SK-N-SH (cell line): ENCODE data around the gene OPCML. TPM values are rescaled to one million over a fixed set of nuclear protein-coding genes. Genes with fewer than 3 reads are reported as not detected.

Experiments
- CTCF ChIA-PET: fragments of 300-600, 350-600 bp; formaldehyde crosslinking; extraction: SDS; loops from one replicate; lab custom pipeline; 2021; lab: Yijun Ruan, JAX
- POLR2A ChIA-PET: fragments of 350-600 bp; sonication (Branson Sonifier 250); formaldehyde crosslinking; extraction: SDS; loops from one replicate; lab custom pipeline; 2020; ENCODE audit warnings: antibody characterized with exemption, inconsistent platforms; lab: Yijun Ruan, JAX
- DNase-seq: peaks from one replicate; pipeline ENCODE4 v3.0.0; 2012
- H2AFZ ChIP-seq: fragments of 200-600 bp; sonication (generic); 2 replicates; pipeline ENCODE4 v1.8.1; 2016; ENCODE audit warnings: antibody characterized with exemption, mild to moderate bottlenecking, low read depth
- H3F3A ChIP-seq: fragments of 200-600 bp; sonication (generic); replicated peaks from 2 replicates; pipeline ENCODE3; 2016; ENCODE audit warnings: antibody characterized with exemption, mild to moderate bottlenecking; ENCODE audit not compliant: insufficient read depth
- H3K27ac ChIP-seq, 2 experiments: fragments of 200-500 bp in 1 of 2; fragments of 200-600 bp in 1 of 2; sonication (Bioruptor generic) in 1 of 2; sonication (generic), shearing (Covaris generic) in 1 of 2; 2 replicates each; pipeline versions ENCODE4 v1.5.1 to v1.6.1; 2014 to 2016; ENCODE audit warnings: low read depth in 2 of 2, inconsistent platforms in 1 of 2, low read length in 1 of 2, mild to moderate bottlenecking in 1 of 2, mixed read lengths in 1 of 2
- H3K27me3 ChIP-seq: fragments of 200-600 bp; sonication (generic), shearing (Covaris generic); 2 replicates; pipeline ENCODE4 v1.6.1; 2016; ENCODE audit warnings: mixed run types; ENCODE audit not compliant: insufficient read depth
- H3K36me3 ChIP-seq, 2 experiments: fragments of 200-500 bp in 1 of 2; fragments of 200-600 bp in 1 of 2; sonication (Bioruptor generic) in 1 of 2; sonication (generic) in 1 of 2; replicated peaks in 1 of 2; 2 replicates each; pipeline versions ENCODE3 to v1.5.1; 2014 to 2016; ENCODE audit warnings: low read length in 1 of 2, mild to moderate bottlenecking in 1 of 2; ENCODE audit not compliant: insufficient read depth in 2 of 2, control insufficient read depth in 1 of 2
- H3K4me1 ChIP-seq, 2 experiments: fragments of 200-500 bp in 1 of 2; fragments of 200-600 bp in 1 of 2; sonication (Bioruptor generic) in 1 of 2; sonication (generic), shearing (Covaris generic) in 1 of 2; 2 replicates each; pipeline versions ENCODE4 v1.5.1 to v1.6.1; 2014 to 2016; ENCODE audit warnings: low read depth in 1 of 2, low read length in 1 of 2, mixed run types in 1 of 2; ENCODE audit not compliant: insufficient read depth in 2 of 2, control insufficient read depth in 1 of 2
- H3K4me2 ChIP-seq: fragments of 200-600 bp; sonication (generic), shearing (Covaris generic); 2 replicates; pipeline ENCODE4 v1.6.1; 2017; ENCODE audit warnings: mixed run types
- H3K4me3 ChIP-seq, 2 experiments: fragments of 200-500 bp in 1 of 2; fragments of 200-600 bp in 1 of 2; sonication (Bioruptor generic) in 1 of 2; sonication (generic), shearing (Covaris generic) in 1 of 2; 2 replicates each; pipeline versions ENCODE4 v1.5.1 to v1.8.1; 2014 to 2016; ENCODE audit warnings: low read depth in 2 of 2, inconsistent platforms in 1 of 2, low read length in 1 of 2, mild to moderate bottlenecking in 1 of 2, mixed read lengths in 1 of 2, moderate library complexity in 1 of 2
- H3K79me2 ChIP-seq: fragments of 200-600 bp; sonication (generic); 2 replicates; pipeline ENCODE4 v1.8.1; 2017; ENCODE audit warnings: mild to moderate bottlenecking; ENCODE audit not compliant: insufficient read depth
- H3K9ac ChIP-seq: fragments of 200-600 bp; sonication (generic); 2 replicates; pipeline ENCODE4 v1.6.1; 2017; ENCODE audit warnings: mixed run types
- H3K9me2 ChIP-seq: fragments of 200-600 bp; sonication (generic); 2 replicates; pipeline ENCODE4 v1.6.1; 2017; ENCODE audit warnings: mixed run types
- H3K9me3 ChIP-seq: fragments of 200-600 bp; sonication (generic); 2 replicates; pipeline ENCODE4 v1.6.1; 2017; ENCODE audit warnings: mixed run types, mild to moderate bottlenecking, moderate library complexity
- H4K20me1 ChIP-seq: fragments of 200-600 bp; sonication (generic); 2 replicates; pipeline ENCODE4 v1.6.1; 2017; ENCODE audit warnings: mild to moderate bottlenecking, mixed run types; ENCODE audit not compliant: insufficient read depth
- CHD2 ChIP-seq: fragments of 150-350 bp; IDR thresholded peaks from 2 replicates; pipeline ENCODE4 v1.6.1; 2018; ENCODE audit warnings: low read length; ENCODE audit not compliant: partially characterized antibody
- ELF1 ChIP-seq: IDR thresholded peaks from 2 replicates; pipeline ENCODE4 v1.4.0; 2012
- FOSL2 ChIP-seq: IDR thresholded peaks from 2 replicates; pipeline ENCODE4 v1.4.0; 2012; ENCODE audit warnings: low read depth, mild to moderate bottlenecking, moderate library complexity, borderline replicate concordance
- IRF3 ChIP-seq: fragments of 150-350 bp; IDR thresholded peaks from 2 replicates; pipeline ENCODE4 v1.6.1; 2016; ENCODE audit warnings: mild to moderate bottlenecking, low read depth, low read length
- JUND ChIP-seq: IDR thresholded peaks from 2 replicates; pipeline ENCODE4 v1.4.0; 2012
- MEF2A ChIP-seq: IDR thresholded peaks from 2 replicates; pipeline ENCODE4 v1.4.0; 2012; ENCODE audit warnings: low read depth, borderline replicate concordance
- NFIC ChIP-seq: IDR thresholded peaks from 2 replicates; pipeline ENCODE4 v1.4.0; 2012; ENCODE audit warnings: borderline replicate concordance
- NRF1 ChIP-seq: IDR thresholded peaks from 2 replicates; pipeline ENCODE4 v1.6.1; 2012; ENCODE audit warnings: low read depth, mild to moderate bottlenecking, low read length
- PBX3 ChIP-seq: IDR thresholded peaks from 2 replicates; pipeline ENCODE4; 2012
- POLR2AphosphoS5 ChIP-seq: IDR thresholded peaks from 2 replicates; pipeline ENCODE4 v1.6.1; 2012; ENCODE audit warnings: low read depth, low read length
- RAD21 ChIP-seq: IDR thresholded peaks from 2 replicates; pipeline ENCODE4 v1.6.1; 2012; ENCODE audit warnings: mild to moderate bottlenecking, low read length
- RCOR1 ChIP-seq: fragments of 150-350 bp; IDR thresholded peaks from 2 replicates; pipeline ENCODE4 v1.6.1; 2017; ENCODE audit warnings: antibody characterized with exemption, low read length
- RFX5 ChIP-seq: IDR thresholded peaks from 2 replicates; pipeline ENCODE4 v1.6.1; 2012; ENCODE audit warnings: mild to moderate bottlenecking, improper control_type of control experiment, low read length
- RXRA ChIP-seq: IDR thresholded peaks from 2 replicates; pipeline ENCODE4 v1.4.0; 2012; ENCODE audit warnings: low read depth, mild to moderate bottlenecking, borderline replicate concordance
- SIN3A ChIP-seq: IDR thresholded peaks from 2 replicates; pipeline ENCODE4 v1.6.1; 2012; ENCODE audit warnings: low read depth, mild to moderate bottlenecking, low read length, moderate library complexity, borderline replicate concordance
- SMC3 ChIP-seq: IDR thresholded peaks from 2 replicates; pipeline ENCODE4 v1.6.1; 2012; ENCODE audit warnings: low read depth, low read length, improper control_type of control experiment
- TAF1 ChIP-seq: IDR thresholded peaks from 2 replicates; pipeline ENCODE4 v1.6.1; 2012; ENCODE audit warnings: low read depth, mild to moderate bottlenecking, low read length, moderate library complexity, borderline replicate concordance
- TEAD4 ChIP-seq: IDR thresholded peaks from 2 replicates; pipeline ENCODE4 v1.4.0; 2012; ENCODE audit warnings: mild to moderate bottlenecking, borderline replicate concordance; ENCODE audit not compliant: insufficient read depth
- USF2 ChIP-seq: fragments of 150-350 bp; IDR thresholded peaks from 2 replicates; pipeline ENCODE4 v1.6.1; 2017; ENCODE audit warnings: antibody characterized with exemption, low read length, low read depth, borderline replicate concordance
- YY1 ChIP-seq: IDR thresholded peaks from 2 replicates; pipeline ENCODE4 v1.4.0; 2012; ENCODE audit warnings: low read depth, mild to moderate bottlenecking
- WGBS: methylation state at CpG from one replicate; pipeline ENCODE4 v1.1.6; 2017; ENCODE audit warnings: low lambda C conversion rate; 5-methylcytosine and 5-hydroxymethylcytosine counted together
- polyA plus RNA-seq, 3 experiments: library from polyadenylated mRNA; depleted of rRNA; stranded (reverse); fragments of >200 nt; gene quantifications; 2 replicates each; pipeline ENCODE4 v1.2.3, GENCODE V29; 2012

Gene OPCML
- polyA plus RNA-seq, 1 of the 3 experiments (the other 2 are of a cell fraction): not detected

GRCh38 chr11:132704781-132705375 lies 827.4 kb downstream of the OPCML start:
- H3K9me3 ChIP-seq: peaks cover 5% of the 10 kb centered on the region
- no peak overlapping the region for H3K4me2 ChIP-seq
- H3K79me2 ChIP-seq: no peaks in the 10 kb centered on the region
- POLR2A ChIA-PET: no interaction called here
- no peak overlapping the region for H3K27ac ChIP-seq
- H2AFZ ChIP-seq: no peak overlapping the region
- no peak overlapping the region for H3K4me3 ChIP-seq
- WGBS: 33% methylated on average over 5 of the region's 5 CpGs
- H3K36me3 ChIP-seq: no peaks in the 10 kb centered on the region
- H3K9ac ChIP-seq: no peak overlapping the region
- H3K4me1 ChIP-seq: no peaks in the 10 kb centered on the region
- H3K27me3 ChIP-seq: no peaks in the 10 kb centered on the region
- no peaks in the 10 kb centered on the region for H3K9me2 ChIP-seq
- DNase-seq: no peak
- CTCF ChIA-PET: no interaction called here
- no peaks in the 10 kb centered on the region for H4K20me1 ChIP-seq
- TF ChIP-seq TEAD4 (no peak), RFX5 (no peak), NFIC (no peak), YY1 (no peak), ELF1 (no peak), SMC3 (no peak), FOSL2 (no peak), POLR2AphosphoS5 (no peak), CHD2 (no peak), IRF3 (no peak), JUND (no peak), PBX3 (no peak), SIN3A (no peak), NRF1 (no peak), RXRA (no peak), USF2 (no peak), RCOR1 (no peak), MEF2A (no peak), TAF1 (no peak), RAD21 (no peak)
- TF ChIP-seq, all 33 proteins: peak for 0
- no peaks in the 10 kb centered on the region for H3F3A ChIP-seq
